ENCODE data around the gene SGSM1.
A peak's percentile ranks its signal among the peaks of the same experiment; 100 is the strongest.
"Not testable (repeated sequence)": the region's sequence is repeated elsewhere in the genome, so short reads cannot be mapped to it uniquely, and the experiment has no call there.

The SGSM1 gene

DNA sequence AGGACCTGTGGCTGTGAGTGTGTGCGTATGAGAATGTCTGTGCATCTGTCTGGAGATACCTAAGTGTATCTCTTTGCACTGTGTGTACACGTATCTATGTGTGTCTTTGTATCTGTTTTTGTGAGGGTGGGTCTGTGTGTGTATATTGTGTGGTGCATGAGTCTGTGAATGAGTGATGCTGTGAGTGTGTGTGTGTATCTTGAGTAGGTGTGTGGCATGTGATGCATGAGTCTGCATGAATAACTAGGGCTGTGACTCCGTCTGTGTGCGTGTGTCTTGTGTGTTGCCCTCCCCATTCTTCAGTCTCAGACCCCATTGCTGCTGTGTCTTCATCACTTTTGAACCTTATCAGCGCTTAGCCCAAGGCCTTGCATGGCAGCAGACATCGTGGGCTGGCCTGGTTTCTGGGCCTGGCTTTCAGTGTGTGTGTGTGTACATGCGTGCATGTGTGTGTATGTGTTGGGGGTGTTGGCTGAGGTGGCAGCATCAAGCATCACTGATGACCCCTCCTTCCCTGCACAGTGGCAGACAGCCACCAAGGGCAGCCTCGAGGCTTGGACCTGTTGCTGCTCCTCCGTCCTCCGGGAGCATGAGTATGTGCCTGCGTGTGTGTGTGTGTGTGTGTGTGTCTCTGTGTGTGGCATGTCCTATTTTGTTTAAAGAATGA is 1.4 kb downstream of the SGSM1 start:
- DNase-seq: no peak

DNA sequence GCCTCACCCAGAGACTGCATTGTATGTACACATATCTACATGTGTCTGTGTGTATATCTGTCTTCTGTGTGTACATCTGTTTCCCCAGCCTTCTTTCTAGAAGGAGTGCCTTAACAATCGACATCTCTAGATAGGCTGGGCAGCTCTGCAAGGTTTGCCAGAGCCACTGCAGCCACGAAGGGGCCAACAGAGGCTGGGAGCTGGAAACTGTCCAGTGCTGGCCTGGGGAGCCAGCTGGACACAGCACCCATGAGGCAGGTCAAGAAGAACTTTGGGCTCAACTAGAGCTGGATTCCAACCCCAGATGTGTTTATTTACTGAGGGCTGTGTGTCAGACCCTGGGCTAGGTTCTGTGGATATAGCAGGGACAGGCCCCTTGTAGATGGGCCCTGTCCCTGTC is 3.3 kb downstream of the SGSM1 start:
- DNase-seq: no peak

DNA sequence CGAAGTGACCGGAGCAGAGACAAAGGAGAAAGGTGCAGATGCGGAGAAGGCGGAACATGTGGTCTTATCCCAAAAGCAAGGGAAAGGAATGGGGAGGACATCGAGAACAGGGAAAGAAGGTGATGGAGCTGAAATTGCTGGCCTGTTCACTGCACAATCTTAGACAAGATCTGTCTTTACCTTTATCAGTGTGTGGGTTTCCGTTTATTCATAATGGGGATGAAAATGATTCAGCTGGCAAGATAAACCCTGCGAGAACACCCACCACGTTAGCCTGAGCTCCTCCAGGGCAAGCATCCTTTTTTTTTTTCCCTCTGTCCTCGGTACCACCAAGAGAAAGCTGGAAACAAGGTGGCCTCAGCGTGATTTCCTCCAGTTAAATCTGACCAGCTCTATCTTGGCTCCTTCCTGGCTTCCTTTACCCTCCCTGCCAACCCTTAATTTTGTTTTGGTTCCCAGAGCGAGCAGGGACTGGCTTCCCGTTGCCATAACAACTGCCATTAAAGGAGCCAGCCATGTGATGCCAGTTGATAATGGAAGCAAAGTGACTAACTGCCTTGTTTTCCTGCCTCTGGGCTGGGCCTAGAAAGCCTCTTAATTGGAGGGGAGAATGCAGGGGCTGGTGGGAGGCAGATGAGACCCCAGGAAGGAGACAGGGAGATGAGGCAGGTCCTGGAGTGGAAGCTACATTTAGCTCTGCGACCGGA is 4.2 kb downstream of the SGSM1 start:
- peak; percentile 85 for DNase-seq

DNA sequence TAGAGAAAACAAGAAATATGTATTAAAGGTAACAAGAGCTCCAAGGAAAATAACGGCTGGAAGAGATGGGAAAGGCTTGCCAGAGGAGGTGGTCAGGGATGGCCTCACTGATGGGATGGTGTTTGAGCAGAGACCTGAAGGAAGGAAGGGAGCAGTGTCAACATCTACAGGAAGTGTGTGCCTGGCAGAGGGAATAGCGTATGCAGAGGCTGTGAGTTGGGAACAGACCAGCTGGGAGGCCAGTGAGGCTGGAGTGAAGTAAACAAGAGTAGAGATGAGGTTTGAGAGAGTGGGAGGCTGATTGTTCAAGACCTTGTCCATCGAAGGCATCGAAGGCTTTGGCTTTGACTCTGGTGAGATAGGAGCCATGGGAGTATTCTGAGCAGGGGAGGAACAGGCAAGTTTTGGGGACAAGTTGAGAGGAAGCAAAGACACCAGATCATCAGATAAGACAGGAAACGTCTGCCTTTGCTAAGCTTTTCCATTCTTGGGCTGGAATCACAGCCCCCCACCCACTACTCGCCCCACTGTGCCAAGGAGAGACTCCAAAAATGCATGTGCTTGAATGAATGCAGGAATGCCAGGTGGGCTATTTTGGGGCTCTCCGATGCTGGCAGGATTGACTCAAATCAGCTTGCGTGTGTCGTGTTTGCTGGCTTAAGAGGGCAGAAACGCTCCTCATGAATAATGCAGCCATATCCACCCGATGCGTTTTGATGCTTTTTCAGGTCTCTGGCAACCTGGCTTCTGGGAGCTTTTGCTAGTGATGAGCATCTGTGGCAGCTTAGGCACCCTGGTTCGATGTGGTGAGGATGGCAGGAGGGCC is 7.2 kb downstream of the SGSM1 start:
- no peak for DNase-seq

DNA sequence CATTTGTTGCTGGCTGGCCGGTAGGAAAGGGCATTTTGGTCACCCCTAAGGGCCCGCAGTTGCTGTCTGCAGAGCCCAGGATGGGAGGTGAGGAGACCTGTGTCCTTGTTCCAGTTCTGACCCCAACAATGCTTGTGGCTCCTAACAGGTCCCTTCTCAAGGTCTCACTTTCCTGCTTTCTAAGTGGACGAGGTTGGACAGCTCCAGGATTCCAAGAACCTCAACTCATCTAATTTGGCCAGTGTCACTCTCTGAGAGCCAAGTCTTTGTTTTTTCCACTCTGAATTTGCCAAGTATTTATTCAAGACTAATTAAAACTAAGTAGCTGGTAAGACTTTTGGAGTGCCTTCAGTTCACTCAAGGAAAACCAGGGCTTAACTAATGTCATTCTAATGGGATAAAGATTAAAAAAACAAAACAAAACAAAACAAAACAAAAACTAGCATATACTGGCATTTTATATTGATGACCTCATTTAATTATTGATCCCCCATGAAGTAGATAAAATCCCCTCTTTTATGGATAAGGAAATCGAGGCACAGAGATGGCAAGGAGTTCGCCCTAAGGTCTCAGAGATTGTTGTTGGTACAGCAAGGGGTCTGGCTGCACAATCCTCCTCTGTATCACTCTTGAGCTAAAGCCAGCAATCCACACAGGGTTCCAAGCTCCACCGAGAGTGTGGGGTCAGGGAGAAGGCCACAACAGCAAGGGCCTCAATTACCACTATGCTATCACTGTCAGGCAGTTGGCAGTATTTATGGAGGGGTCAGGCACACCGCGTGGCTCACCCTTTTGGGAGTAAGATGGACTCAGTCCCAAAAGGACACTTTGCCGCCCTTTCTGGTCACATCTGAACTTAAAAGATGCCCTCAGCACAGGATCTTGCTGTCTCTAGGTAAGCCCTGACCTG is 8.1 kb downstream of the SGSM1 start:
- DNase-seq: no peak

DNA sequence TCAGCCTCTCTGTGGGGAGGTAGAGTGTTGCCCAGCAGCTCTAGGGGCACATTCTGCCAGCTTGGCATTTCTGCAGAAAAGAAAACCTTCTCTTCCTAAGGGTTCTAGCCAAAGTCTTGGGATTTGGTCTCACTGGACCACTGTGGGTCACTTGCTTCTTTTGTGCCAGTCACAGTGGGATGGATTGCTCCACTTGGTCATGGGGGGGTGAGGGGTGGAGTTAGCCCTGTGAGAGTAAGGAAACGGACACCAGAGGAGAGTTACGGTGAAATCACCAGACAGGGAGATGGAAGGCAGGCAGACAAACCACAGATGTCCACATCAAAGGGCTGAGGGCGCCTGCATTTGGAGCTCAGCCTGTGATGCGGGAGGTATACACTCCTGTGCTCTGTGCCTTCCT is 10.8 kb downstream of the SGSM1 start:
- DNase-seq: no peak

DNA sequence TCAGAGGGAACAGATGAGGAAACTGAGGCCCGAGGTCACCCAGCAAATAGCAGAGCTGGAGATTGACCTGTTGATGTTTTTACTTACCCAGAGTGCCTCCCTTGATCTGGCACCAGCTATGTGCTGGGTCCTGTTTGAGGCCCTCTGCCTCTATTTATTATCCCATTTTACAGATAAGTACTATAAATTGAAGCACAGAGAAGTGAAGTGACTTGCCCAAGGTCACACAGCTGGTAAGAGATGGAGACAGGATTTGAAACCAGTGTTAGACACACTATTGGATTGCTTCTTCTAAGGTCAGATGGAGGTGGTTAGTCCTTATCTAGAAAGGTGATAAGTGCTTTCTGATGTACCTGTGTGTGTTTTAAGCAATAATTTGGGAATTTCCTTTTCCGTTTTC is 13.5 kb downstream of the SGSM1 start:
- no peak for DNase-seq

DNA sequence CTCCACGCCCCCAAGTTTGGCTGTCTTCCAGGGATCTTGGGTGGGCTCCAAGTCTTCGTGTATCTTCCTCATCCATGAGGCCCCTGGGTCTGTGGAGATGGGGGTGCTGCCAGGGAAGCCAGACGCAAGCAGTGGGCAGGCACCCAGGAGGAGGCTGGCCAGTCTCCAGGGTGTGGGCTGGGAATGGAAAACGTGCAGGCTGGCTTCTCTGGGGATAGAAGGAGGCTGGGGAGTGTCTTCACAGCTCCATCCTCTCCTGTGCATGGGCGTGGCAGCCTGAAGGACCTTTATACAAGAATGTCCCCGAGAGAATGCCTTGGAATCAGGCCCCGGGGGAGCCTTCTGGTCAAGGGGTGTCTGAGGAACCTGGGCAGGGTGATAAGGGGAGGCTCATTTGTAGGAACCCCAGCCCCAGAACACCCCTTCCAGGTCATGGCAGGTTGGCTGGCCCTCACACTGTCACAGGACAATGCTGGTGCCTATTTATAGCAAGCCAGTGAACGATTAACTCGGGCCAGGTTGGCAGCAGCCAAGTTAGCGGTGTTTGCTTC is 14.0 kb downstream of the SGSM1 start:
- DNase-seq: no peak

DNA sequence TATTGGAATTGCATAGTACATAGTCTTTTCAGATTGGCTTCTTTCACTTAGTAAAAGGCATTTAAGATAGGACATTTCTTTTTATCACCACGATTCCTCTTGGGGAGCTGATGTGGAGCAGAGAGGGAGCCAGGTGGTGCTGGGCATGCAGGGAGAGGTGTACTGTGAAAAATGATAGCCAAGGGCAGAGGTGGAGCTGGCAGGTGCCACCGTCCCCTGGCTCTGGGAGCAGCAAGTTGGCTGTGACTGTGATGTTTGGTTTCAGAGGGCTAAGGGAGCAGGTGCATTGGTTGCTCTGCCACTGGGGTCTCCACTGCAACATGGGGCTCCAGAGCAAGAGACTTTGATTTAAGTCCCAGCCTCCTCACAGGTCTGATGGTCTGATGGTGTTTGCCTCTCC is 16.5 kb downstream of the SGSM1 start:
- no peak for DNase-seq

DNA sequence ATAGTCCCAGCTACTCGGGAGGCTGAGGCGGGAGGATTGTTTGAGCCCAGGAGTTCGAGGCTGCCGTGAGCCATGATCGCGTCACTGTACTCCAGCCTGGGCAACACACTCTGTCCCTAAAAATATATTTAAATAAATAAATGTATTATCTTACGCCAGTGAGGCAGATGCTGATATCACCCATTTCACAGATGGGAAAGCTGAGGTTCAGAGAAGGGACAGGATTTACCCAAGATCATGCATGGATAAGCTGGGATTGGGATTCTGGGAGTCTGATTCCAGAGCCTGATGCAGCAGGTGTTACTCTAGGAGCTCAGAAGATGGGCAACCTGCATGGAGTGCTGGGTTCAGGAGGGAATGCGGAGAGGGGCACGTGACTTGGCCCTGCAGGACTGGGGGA is 17.8 kb downstream of the SGSM1 start:
- no peak for DNase-seq

DNA sequence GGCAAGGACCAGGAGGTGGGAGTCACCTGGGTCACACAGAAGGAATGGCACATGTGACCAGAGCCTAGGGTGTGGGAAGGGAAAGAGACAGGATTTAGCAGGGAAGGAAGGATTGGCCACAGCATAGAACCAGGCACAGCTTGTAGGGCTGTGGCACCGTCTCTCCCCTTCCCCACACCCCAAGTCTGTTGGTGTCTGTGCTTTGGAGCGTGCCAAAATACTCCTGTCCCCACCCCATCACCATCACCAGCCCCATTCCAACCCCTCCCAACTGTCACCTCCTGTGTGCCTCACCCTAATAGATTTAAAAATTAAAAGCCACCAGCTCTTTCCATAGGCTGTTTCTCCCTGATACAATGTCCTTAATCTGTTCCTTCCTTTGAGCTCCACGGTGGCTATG is 18.2 kb downstream of the SGSM1 start:
- DNase-seq: no peak

DNA sequence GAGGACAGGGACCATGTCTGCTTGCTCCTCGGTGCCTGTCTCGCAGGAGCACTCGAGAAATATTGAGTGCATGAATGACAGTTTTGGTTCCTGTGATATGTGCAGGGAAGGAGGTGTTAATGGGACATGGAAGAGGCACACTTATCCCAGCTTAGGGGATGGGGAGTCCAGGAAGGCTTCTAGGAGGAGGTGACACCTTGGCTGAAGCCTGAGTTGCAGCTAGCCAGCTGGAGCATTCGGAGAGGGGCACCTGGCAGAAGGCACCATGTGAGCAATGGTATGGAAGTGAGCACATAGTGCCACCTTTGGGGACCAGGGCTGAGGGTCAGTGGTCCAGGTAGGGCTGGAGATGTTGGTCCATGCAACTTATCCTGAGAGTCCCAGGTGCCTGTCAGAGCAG is 18.9 kb downstream of the SGSM1 start:
- DNase-seq: no peak

DNA sequence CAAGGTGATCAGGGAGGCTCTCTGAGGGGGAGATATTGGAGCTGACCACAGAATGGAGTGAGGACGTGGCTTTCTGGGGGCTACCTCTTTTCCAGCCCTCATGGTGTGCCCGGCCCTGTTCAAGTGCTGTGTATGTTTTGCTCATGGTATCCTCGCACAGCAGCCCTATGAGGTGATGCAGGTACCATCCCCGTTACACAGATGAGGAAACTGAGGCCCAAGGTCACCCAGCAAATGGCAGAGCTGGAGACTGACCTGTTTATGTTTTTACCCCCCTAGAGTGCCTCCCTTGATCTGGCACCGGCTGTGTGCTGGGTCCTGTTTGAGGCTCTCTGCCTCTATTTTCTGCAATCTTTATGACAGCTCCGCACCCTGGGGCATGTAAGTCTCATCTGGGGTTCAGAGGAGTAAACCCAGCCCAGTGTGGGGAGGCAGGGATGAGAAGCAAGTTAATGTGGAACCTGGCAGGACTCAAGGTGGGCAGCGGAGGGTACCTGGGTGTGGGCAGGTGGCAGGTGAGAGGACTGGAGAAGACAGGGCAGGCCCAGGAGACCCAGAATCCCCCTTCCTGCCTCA is 20.8 kb downstream of the SGSM1 start:
- DNase-seq: no peak

DNA sequence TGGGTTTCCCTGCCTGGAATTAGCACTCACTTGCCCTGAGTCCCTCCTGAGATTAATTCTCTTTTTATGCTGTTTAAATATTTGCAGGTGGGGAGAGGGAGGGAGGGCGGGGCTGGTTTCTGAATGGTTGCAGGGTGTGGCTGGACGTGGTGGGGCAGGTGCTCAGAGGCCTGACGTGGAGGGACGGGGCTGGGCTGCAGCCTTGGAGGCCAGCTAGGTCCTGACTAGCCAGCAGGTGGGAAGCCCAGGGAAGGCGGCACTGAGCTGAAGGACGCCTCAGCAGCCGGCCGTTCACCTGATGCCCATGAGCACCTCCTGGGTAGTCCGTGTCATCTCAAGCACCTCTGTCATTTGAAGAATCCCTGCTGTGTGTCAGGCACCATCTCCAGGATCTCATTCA is 21.3 kb downstream of the SGSM1 start:
- peak; percentile 43 for DNase-seq

DNA sequence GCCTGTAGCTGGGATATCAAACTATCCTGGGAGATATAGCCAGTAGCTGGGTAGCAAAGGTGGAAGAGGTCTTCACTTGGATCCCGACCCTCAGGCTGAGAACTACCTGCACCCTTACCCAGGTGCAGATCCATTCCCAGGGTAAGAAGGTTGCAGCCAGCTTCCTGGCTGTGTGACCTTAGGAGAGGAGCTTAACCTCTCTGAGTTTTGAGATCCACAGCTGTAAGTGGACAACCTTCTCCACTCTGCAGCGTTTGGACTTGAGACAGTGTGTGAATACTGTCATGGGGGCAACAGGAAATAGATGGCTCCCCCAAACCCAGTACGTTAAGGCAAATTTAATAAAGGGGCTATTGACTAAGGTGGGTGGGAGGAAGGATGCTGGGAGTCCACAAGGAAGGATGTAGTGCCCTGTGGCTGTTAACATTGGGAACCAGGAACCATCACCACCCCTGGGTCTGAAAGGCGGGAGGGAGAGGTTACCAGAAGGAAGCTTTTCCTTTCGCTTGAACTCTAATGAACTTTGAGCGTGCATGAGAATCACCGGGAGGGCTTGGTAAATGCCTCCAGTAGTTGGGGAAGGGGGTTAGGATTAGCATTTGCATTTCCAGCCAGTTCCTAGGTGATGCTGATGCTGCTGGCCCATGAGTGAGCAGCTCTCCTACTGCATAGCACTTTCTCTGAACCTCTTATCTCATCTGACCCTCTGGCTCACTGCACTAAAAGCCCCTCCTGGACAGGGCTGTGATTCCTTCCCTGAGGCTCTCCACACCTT is 24.4 kb downstream of the SGSM1 start:
- DNase-seq: no peak

DNA sequence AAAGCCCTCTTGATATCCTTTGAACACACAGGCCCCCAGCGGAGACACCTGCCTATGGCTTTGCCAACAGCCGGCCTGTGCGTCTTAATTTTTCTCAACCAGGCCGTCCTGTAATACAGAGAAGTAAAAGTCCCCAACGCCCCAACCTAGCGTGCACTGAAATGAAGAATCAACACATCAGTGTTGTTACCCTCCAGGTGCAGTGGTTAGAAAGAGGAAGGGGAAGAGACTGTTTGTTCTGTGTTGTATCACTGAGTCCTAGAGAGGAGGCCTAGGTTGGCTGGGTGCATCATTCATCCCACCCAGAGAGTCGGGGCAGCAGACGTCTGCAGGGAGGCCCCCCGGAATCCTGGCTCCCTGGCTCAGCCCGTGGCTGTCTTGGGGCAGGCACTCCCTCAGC is 25.7 kb downstream of the SGSM1 start:
- DNase-seq: no peak

DNA sequence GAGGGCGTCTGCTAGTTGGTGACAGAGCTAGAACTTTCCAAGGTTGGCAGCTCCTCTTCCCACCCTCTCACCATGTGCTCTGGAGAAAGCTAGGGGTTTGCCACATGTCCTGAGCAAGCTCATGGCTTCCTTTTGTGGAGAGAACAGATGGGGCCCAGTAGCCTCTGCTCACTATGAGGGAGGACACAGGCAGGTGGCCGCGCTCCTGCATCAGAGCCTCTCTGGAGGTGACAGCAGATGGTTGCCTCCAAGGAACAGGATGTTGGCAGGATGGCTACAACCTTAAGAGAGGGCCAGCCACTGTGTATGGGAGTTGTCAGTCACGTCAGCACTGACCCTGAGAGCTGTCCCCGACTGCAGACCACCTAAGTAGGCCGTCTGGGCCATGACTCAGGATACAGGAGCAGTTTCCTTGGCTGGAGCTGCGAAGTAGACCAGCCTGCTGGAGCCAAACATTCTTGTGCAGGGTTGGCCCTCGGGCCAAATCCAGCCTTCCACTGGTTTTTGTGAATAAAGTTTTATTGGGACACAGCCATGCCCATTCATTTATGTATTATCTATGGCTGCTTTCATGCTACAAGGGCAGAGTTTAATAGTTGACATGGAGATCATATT is 28.0 kb downstream of the SGSM1 start:
- DNase-seq: no peak

DNA sequence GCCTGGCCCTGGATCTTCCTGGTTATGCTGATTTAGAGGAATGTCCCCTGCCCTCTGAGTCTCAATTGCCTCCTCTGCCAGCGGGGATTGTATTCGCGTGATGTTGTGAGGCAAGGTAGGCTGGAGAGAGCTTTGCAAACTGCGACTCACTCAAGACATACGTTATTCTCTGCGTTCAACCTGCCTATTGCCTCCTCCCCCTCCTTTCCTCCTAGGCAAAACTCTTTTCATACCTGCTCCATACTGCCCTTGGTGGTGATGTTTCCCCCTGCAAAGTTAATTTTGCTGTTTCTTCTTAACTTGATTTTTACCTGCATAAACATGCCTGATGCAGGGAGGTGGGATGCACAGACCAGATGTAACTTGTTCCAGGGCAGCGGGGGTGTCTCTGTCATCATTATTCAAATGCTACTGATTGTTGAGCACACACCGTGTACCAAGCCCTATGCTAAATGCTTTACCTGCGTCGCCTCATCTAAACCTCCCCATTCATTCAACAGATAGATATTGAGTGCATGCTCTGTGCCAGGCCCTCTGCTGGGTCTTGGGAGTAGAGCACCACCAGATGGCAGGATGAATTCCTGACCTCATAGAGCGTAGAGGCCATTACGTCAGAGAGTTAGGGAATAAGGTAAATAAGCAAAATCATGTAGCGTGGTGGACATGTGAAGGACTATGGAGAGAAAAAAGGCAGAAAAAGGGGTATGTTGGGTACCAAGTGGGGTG is 29.0 kb downstream of the SGSM1 start:
- peak; percentile 32 for DNase-seq

DNA sequence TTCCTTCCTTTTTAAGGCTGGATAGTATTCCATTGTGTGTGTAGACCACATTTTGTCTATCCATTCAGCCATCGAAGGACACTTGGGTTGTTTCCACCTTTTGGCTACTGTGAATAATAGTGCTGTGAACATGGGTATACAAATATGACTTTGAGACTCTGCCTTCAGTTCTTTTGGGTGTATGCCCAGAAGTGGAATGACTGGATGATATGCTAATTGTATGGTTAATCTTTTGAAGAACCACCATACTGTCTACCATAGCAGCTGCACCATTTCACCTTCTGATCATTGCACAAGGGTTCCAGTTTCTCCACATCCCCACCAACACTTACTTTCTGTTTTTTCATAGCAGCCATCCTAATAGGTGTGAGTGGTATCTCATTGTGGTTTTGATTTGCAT is 30.3 kb downstream of the SGSM1 start:
- no peak for DNase-seq

DNA sequence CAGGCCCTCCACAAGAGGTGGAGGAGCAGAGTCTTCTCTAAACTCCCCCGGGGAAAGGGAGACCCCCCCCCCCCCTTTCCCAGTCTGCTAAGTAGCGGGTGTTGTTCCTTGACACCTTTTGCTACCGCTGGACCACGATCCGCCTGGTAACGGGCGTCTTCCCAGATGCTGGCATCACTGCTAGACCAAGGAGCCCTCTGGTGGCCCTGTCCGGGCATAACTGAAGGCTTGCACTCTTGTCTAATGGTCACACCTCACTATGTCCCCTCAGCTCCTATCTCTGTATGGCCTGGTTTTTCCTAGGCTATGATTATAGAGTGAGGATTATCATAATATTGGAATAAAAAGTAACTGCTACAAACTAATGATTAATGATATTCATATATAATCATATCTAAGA is 31.5 kb downstream of the SGSM1 start:
- not testable (repeated sequence) for DNase-seq
